BJ (cell line): Measurements from ENCODE around the gene RPP40. TPM values are rescaled to one million over a fixed set of nuclear protein-coding genes. Genes with fewer than 3 reads are reported as not detected.
"Not testable (repeated sequence)": the region's sequence is repeated elsewhere in the genome, so short reads cannot be mapped to it uniquely, and the experiment has no call there.

Source experiments
- CTCF ChIA-PET: fragments of 350-600 bp; formaldehyde crosslinking; extraction: SDS; loops from one replicate; lab custom pipeline; 2021; ENCODE audit warnings: antibody characterized with exemption, inconsistent platforms; lab: Yijun Ruan, JAX
- POLR2A ChIA-PET: fragments of 300-600 bp; sonication (Branson Sonifier 250); formaldehyde crosslinking; extraction: SDS; loops from one replicate; lab custom pipeline; 2021; ENCODE audit warnings: antibody characterized with exemption; lab: Charles Lee
- DNase-seq: peaks from one replicate; pipeline ENCODE4 v3.0.0-alpha.2; 2011; ENCODE audit warnings: low read depth
- H3K27me3 ChIP-seq: 2 replicates; pipeline ENCODE4 v1.6.0; 2011; ENCODE audit warnings: low read length; ENCODE audit not compliant: control insufficient read depth, insufficient read depth
- H3K36me3 ChIP-seq: 2 replicates; pipeline ENCODE4 v1.5.1; 2011; ENCODE audit warnings: low read length; ENCODE audit not compliant: control insufficient read depth, insufficient read depth
- H3K4me3 ChIP-seq: 2 replicates; pipeline ENCODE4 v1.5.1; 2011; ENCODE audit warnings: low read depth, mild to moderate bottlenecking, control low read depth, low read length
- CTCF ChIP-seq: IDR thresholded peaks from 2 replicates; pipeline ENCODE4 v1.5.1; 2011; ENCODE audit warnings: low read depth, mild to moderate bottlenecking, control low read depth, inconsistent platforms, low read length, moderate library complexity; ENCODE audit not compliant: insufficient read depth
- polyA plus RNA-seq: library from polyadenylated mRNA; depleted of rRNA; stranded (reverse); fragments of >200 nt; gene quantifications from 2 replicates; pipeline ENCODE4 v1.2.3, GENCODE V29; 2011

The RPP40 gene
- polyA plus RNA-seq, 1 experiment = 5.6 TPM

- ChIA-PET CTCF (no interaction called here), POLR2A (no interaction called here)
- no peaks in the 10 kb centered on the region for H3K36me3 ChIP-seq
- no peak overlapping the region for H3K4me3 ChIP-seq
- TF ChIP-seq CTCF = no peak
- H3K27me3 ChIP-seq = no peaks in the 10 kb centered on the region
- no peak for DNase-seq
These were observed 30.9 kb upstream of the RPP40 start for GRCh38 chr6:5034736-5035135.

- TF ChIP-seq CTCF = no peak
- POLR2A ChIA-PET = no interaction called here
- H3K4me3 ChIP-seq = no peak overlapping the region
- no peaks in the 10 kb centered on the region for H3K36me3 ChIP-seq
- no peaks in the 10 kb centered on the region for H3K27me3 ChIP-seq
- DNase-seq = no peak
- CTCF ChIA-PET = no interaction called here
These were observed 30.5 kb upstream of the RPP40 start for GRCh38 chr6:5034328-5034727.

GRCh38 chr6:5033214-5033904 is 29.5 kb upstream of the RPP40 start:
- H3K36me3 ChIP-seq, H3K27me3 ChIP-seq, POLR2A ChIA-PET, CTCF ChIA-PET, DNase-seq, H3K4me3 ChIP-seq: not testable (repeated sequence)

- H3K36me3 ChIP-seq, H3K27me3 ChIP-seq, H3K4me3 ChIP-seq, POLR2A ChIA-PET, CTCF ChIA-PET, DNase-seq: not testable (repeated sequence)
These were observed 28.9 kb upstream of the RPP40 start for GRCh38 chr6:5032706-5033105.

GRCh38 chr6:5031150-5031549 is 27.3 kb upstream of the RPP40 start:
- no peak for DNase-seq
- no peaks in the 10 kb centered on the region for H3K27me3 ChIP-seq
- ChIA-PET POLR2A (no interaction called here), CTCF (interaction anchor here (0.7 to 2.0 kb wide), 11 partner anchors 9 to 725 kb away, joined by 3 to 10 read pairs (median 4); partner anchors contain the start of gene RPP40)
- no peaks in the 10 kb centered on the region for H3K36me3 ChIP-seq
- no peak for TF ChIP-seq CTCF
- H3K4me3 ChIP-seq = no peak overlapping the region

- no peaks in the 10 kb centered on the region for H3K27me3 ChIP-seq
- peak; percentile 74 for TF ChIP-seq CTCF
- no peak overlapping the region for H3K4me3 ChIP-seq
- H3K36me3 ChIP-seq = no peaks in the 10 kb centered on the region
- ChIA-PET POLR2A (no interaction called here), CTCF (interaction anchor here (0.6 to 2.0 kb wide), 15 partner anchors 8 to 725 kb away, joined by 3 to 10 read pairs (median 4); partner anchors contain the start of gene RPP40)
- DNase-seq = no peak
These were observed 26.8 kb upstream of the RPP40 start for GRCh38 chr6:5030596-5031136.
